Gastrocnemius medialis (tissue), 4 donors: ENCODE data around the gene TMSB10.

ENCODE experiments used
- CTCF ChIP-seq, 5 experiments: fragments of 450-650 bp in 3 of 5; fragments of 200-600 bp in 2 of 5; sonication (generic) in 2 of 5; IDR thresholded peaks in 4 of 5; conservative IDR thresholded peaks in 1 of 5; 1 replicate in 4 of 5; 2 replicates in 1 of 5; pipeline ENCODE4 v1.5.1; 2016 to 2019; ENCODE audit warnings: antibody characterized with exemption in 5 of 5, mild to moderate bottlenecking in 3 of 5, moderate library complexity in 3 of 5
- POLR2A ChIP-seq, 2 donors: fragments of 450-650 bp; IDR thresholded peaks; one replicate each; pipeline ENCODE4 v1.6.1; 2017; ENCODE audit warnings: antibody characterized with exemption in 2 of 2, mild to moderate bottlenecking in 2 of 2, moderate library complexity in 2 of 2

- no peak for TF ChIP-seq CTCF (IDR thresholded peaks at IDR 0.05 in 4 of 5, conservative IDR thresholded peaks at IDR 0.05 in 1 of 5)
- no peak for TF ChIP-seq POLR2A (IDR thresholded peaks at IDR 0.05)
Observed at GRCh38 chr2:84942166-84942565, 36.7 kb downstream of the TMSB10 start.
